Fibroblast of mammary gland (primary cell): ENCODE results near the gene RNF126.

Source experiments
- DNase-seq: peaks from one replicate; pipeline ENCODE4 v3.0.0-alpha.2; 2010; ENCODE audit warnings: low read depth
- H3K4me3 ChIP-seq: 2 replicates; pipeline ENCODE4 v1.5.1; 2011; ENCODE audit warnings: low read depth, mild to moderate bottlenecking, low read length, moderate library complexity; ENCODE audit not compliant: control insufficient read depth
- CTCF ChIP-seq: conservative IDR thresholded peaks from 2 replicates; pipeline ENCODE4 v1.5.1; 2011; ENCODE audit warnings: low read depth, low read length, inconsistent platforms; ENCODE audit not compliant: control insufficient read depth, insufficient read depth

The RNF126 gene

DNA sequence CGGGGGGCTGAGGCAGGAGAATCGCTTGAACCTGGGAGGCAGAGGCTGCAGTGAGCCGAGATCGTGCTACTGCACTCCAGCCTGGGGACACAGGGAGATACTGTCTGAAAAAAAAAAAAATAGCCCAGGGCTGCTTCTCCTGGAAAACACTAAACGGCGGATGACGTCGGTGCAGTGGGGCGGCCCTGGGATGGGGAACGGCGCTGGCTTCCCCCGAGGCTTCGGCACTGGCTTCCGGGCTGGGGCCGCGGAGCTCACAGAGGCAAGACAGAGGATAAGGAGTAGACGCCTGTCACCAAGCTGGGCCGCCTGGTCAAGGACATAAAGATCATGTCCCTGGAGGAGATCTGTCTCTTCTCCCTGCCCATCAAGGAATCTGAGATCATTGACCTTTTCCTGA, 27.2 kb upstream of the RNF126 start:
- DNase-seq = no peak
- H3K4me3 ChIP-seq = no peak overlapping the region

GRCh38 chr19:688992-689391, 26.0 kb upstream of the RNF126 start:
- no peak for DNase-seq
- TF ChIP-seq CTCF = no peak
- no peak overlapping the region for H3K4me3 ChIP-seq

More for the DNA sequence above, 27.2 kb upstream of the RNF126 start:
- no peak for TF ChIP-seq CTCF

DNA sequence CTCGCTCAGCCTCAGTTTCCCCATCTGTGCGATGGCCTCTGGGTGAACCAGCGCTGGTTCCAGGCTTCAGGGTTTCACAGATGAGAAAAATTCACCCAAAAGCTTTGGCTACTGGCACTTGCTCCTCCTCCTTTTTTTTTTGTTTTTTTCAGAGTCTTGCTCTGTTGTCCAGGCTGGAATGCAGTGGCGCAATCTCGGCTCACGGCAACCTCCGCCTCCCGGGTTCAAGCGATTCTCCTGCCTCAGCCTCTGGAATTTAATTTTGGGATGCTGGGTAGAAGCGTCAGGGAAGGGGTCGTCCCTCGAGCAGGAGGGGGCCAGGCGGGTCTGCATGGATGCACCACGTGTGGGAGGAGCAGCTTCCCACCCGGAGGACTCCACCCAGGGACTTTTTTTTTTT, 25.2 kb upstream of the RNF126 start:
- no peak overlapping the region for H3K4me3 ChIP-seq
- no peak for TF ChIP-seq CTCF
- DNase-seq = no peak

- no peak for TF ChIP-seq CTCF
- no peak overlapping the region for H3K4me3 ChIP-seq
These were observed 24.7 kb upstream of the RNF126 start for GRCh38 chr19:687569-688166.

DNA sequence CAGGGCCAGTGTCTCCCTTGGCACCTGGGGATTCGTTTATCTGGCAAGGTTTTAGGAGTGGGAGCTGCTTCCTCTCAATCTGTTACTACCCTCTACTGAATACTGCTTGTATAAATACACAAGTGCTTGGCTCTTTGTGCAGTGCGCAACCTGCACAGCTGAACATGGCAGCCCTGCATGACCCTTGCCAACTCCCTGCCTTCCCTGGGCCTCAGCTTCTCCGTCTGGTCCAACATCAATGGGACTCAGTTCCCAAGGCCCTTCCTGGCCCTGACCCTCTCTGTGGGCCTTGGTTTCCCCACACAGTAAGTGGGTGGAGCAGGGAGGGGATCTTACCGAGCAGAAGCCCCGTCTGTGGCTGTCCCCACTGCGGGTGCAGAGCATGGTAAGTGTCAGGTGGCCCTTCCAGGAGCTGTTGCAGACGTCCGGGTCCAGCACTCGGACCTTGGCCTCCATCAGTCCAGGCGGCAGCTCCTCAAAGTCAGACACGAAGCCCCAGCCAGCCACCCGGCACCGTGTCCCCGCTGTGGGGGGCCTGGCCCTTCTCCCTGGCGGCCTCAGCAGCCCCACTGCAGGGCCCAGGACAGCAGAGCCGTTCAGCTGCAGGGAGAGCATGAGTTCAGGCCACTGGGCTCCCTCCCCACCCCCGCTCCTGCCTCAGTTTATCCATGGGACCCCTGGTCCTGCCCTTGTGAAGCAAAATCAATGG, 23.7 kb upstream of the RNF126 start:
- H3K4me3 ChIP-seq = no peak overlapping the region
- TF ChIP-seq CTCF = no peak
- DNase-seq = no peak

More at GRCh38 chr19:687569-688166, 24.7 kb upstream of the RNF126 start:
- DNase-seq = no peak

DNA sequence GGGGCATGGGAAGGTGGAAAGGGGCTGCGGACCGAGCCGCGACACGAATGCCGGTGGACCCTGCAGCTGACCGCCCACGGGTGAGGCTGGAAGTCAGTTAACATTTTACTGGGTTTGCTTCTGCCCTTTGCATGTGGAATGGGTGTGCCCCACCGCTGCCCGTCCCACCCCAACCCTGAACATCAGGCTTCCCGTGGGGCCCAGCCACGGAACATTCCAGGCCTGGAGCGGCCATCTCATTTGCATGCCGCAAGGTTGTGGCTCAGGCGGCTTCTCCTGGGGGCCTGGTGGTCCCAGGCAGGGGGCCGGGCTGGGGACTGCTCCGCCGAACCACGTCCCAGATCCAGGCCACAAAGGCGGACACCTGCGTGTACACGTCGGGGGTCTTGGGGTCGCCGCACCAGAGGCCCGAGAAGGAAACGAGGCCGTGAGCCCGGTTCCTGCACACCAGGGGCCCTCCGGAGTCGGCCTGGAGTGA, 22.5 kb upstream of the RNF126 start:
- H3K4me3 ChIP-seq = no peak overlapping the region
- TF ChIP-seq CTCF = no peak
- no peak for DNase-seq
